Left renal cortex interstitium (tissue), 4 donors: ENCODE data around the gene S100A3. TPM values are rescaled to one million over a fixed set of nuclear protein-coding genes. Genes with fewer than 3 reads are reported as not detected.
A peak's percentile ranks its signal among the peaks of the same experiment; 100 is the strongest.
"Not testable (repeated sequence)": the region's sequence is repeated elsewhere in the genome, so short reads cannot be mapped to it uniquely, and the experiment has no call there.

Source experiments
- DNase-seq, 4 donors: peaks; one replicate each; pipeline ENCODE4 v3.0.0-alpha.2; 2013; ENCODE audit warnings: low read depth in 4 of 4, low spot score in 2 of 4, missing footprints in 1 of 4
- polyA plus RNA-seq, 4 donors: library from polyadenylated mRNA; unstranded; fragments of 120-200 nt; gene quantifications; one replicate each; pipeline ENCODE4 v1.2.1, GENCODE V29; 2013; ENCODE audit not compliant: insufficient read length in 4 of 4

Gene S100A3
- polyA plus RNA-seq, 4 donors = 0.46 to 0.52 (median 0.47) TPM; not detected in 1

- no peak for DNase-seq
These were observed 21.8 kb upstream of the S100A3 start for GRCh38 chr1:153570874-153571273.

DNA sequence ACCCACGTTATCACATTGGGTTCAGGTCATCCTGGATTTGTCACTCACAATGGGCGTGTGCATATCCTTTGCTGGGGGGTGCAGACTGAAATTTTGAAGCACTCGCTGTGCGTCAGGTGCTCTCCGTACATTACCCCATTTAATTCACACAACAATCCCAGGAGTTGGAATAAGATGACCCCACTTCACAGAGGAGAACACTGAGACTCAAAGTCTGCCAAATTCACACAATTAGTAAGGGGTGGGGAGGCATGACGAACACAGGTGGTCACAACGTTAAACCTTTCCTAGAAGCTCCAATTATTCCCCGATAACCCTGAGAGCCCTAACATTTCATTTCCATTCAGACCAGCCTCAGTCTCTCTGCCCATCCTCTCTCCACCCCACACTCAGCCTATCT, 20.4 kb upstream of the S100A3 start:
- DNase-seq = no peak

- peak in 3 of 4 donors; percentile 69 to 86 (median 82) for DNase-seq
These were observed 19.5 kb upstream of the S100A3 start for GRCh38 chr1:153568367-153569099.

DNA sequence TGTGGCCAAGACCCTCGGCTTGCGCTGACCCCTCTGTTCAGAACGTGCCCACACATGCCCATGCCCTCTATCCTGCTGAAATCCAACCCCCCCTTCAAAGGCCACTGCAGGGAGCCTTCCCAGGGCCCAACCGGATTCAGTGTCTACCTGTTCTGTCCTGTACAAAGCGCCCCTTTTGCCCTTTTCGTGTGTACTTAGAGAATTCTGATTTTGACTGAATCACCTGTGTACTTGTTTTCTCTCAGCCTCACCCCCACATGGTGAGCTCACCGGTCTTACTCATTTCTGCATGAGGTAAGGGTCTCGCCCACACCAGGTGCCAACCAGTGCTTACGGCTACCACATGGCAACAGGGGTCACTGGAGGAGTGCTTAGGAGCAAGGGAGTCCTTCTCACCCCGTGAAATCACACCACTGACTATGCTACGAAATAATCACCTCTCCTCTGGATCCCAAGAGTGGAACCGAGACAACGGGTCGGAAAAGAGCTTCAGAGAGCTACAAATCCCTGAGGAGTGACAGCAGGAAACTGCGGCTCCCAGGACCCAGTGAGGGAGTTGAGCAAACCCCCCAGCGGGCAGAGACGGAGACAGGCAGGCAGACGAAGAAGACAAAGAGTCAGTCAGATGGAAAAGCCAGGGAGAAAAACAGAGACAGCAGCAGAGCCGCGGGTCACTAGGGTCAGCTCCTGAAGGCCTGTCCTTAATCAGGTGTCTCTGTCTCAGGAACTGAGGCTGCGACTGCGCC, 18.7 kb upstream of the S100A3 start:
- DNase-seq = no peak

- DNase-seq = peak in 1 of 4 donors; percentile 68
These were observed 17.6 kb upstream of the S100A3 start for GRCh38 chr1:153566414-153567371.

GRCh38 chr1:153565529-153566374, 16.7 kb upstream of the S100A3 start, which contains the start of gene S100A2:
S100A2 (minus strand) TSS chr1:153565844; CDS start chr1:153563877, 1,967 bp downstream.
- DNase-seq = no peak

DNA sequence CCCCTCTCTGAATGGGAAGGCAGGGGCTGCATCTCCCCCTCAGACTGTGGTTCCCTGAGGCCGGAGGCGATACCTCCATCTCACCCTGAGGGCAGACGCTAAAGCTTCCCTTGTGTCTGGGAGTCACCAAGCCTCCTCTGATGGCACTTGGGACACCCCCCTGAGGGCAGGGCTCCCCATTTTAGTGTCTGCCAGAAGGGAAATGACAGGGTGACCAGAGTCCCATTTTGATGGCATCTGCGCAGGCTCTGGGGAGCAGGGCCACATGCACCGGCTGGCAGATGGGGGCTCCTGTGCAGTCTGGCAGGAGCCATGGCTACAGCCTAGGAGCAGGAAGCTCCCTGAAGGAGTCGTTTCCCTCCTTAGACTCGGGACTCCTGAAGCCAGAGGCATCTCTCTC, 14.9 kb upstream of the S100A3 start:
- DNase-seq = no peak

GRCh38 chr1:153563483-153563901, 14.4 kb upstream of the S100A3 start:
- DNase-seq = no peak

DNA sequence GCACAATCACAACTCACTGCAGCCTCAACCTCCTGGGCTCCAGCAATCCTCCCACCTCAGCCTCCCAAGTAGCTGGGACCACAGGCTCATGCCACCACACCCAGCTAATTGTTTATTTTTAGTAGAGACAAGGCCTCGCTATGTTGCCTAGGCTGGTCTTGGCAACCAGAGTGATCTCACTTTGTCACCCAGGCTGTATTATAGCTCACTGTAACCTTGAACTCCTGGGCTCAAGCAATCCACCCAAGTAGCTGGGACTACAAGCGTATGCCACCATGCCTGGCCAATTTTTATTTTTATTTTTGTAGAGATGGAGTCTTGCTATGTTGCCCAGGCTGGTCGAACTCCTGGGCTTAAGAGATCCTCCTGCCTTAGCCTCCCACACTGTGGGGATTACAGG, 13.0 kb upstream of the S100A3 start:
- DNase-seq = not testable (repeated sequence)

DNA sequence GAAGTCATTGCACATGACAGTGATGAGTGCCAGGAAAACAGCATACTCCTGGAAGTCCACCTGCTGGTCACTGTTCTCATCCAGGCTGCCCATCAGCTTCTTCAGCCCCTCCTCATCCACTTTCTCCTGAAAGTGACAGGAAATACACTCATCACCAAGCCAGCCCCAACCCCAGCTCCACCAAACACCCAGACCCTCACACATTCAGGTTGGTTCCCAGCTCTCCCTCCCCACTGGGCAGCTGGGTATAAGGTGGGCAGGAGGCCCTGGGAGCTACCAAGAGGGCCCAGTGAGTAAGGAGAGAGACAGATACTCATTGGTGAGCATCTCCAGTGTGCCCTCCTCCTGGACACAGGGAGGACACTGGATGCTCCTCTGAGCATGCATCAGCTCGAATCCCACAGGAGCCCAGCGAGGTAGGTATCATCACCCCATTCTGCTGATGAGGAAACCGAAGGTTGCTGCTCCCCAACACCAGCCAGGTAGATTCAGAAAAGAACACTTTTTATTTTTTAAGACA, 12.5 kb upstream of the S100A3 start:
- DNase-seq = no peak

- no peak for DNase-seq
These were observed 11.9 kb upstream of the S100A3 start for GRCh38 chr1:153560771-153561465.

GRCh38 chr1:153560241-153560640, 11.2 kb upstream of the S100A3 start:
- DNase-seq = no peak

GRCh38 chr1:153557877-153558276, 8.8 kb upstream of the S100A3 start:
- DNase-seq = no peak

- DNase-seq = no peak
These were observed 7.3 kb upstream of the S100A3 start for GRCh38 chr1:153556348-153556747.

GRCh38 chr1:153553830-153554541, 4.9 kb upstream of the S100A3 start:
- no peak for DNase-seq

- no peak for DNase-seq
These were observed 4.0 kb upstream of the S100A3 start for GRCh38 chr1:153553096-153553495.

DNA sequence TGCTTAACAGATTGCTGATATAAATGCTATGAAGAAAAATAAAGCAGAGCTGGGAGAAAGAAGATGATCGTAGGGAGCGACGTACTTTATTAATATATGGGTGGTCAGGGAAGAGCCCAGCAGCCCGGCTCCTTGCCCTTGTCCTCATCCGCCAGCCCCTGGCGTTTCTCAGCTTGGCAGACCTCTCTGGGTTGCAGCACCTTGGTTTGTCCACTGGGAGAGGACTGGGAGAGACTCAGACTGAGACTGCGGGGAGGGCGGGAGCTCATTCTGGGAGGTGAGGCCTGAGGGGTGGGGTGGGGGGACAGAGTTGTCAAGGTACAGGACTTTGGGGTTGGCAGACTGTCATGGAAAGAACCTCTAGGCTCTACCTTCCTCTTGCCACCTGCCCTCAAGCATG, 3.3 kb upstream of the S100A3 start:
- no peak for DNase-seq

- DNase-seq = no peak
These were observed 1.9 kb upstream of the S100A3 start for GRCh38 chr1:153550827-153551500.
